ENCODE measurements around the gene PML. TPM values are rescaled to one million over a fixed set of nuclear protein-coding genes. Genes with fewer than 3 reads are reported as not detected.

Gene PML
- total RNA-seq (2022; extraction: Qiagen RNA extraction; ENCODE audit: low read depth) = 10.4 to 16.4 TPM (median 14.7 TPM) in 5 replicates

GRCh38 chr15:73994413-73994883 is at the start of gene PML:
Gene PML (plus strand): TSS chr15:73994716. CDS start chr15:73994813, 97 bp downstream.

GRCh38 chr15:73991726-73992593 is 2.6 kb upstream of the PML start, which contains the start of gene STOML1:
Gene STOML1 (minus strand): TSS chr15:73992295. CDS start chr15:73992223, 72 bp downstream.

DNA sequence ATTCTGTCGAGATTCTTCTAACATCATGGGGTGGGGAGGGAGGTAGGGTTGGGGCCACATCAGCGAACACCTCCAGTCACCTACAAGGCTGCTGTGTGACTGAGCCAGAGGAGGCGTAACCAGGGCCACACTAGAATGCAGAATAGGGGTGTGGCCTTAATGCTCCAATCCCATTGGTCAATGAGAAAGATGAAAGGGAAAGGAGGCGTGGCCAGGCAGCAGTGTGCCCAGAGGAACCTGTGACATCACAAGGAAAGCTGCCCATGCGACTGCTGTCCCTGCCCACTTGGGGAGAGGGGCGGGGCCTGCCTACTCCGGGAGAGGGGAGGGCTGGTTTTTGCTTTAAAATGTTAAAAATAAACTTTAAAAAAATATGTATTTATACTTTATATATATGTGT is 87.9 kb downstream of the PML start, which contains the start of gene GOLGA6A:
TSS of gene GOLGA6A (minus strand) at position 101 of the 400 bp plus-strand sequence. CDS start at position 60, 41 bp downstream.

Other genes starting within 250 kb of the PML start
- 0.61 to 2.2 TPM (median 1.6 TPM) in 5 replicates for gene INSYN1, start 241.4 kb upstream of the PML start, total RNA-seq (2022; extraction: Qiagen RNA extraction; ENCODE audit: low read depth)
- gene TBC1D21, start 121.2 kb upstream of the PML start, total RNA-seq (2022; extraction: Qiagen RNA extraction; ENCODE audit: low read depth) = not detected in 5 replicates
- gene LOXL1, start 68.3 kb upstream of the PML start, total RNA-seq (2022; extraction: Qiagen RNA extraction; ENCODE audit: low read depth) = 0.34 to 1.7 TPM (median 0.55 TPM) in 5 replicates
- gene STOML1, start 2.4 kb upstream of the PML start, total RNA-seq (2022; extraction: Qiagen RNA extraction; ENCODE audit: low read depth) = 7.5 to 13.3 TPM (median 11.3 TPM) in 5 replicates
- gene GOLGA6A, start 87.8 kb downstream of the PML start, total RNA-seq (2022; extraction: Qiagen RNA extraction; ENCODE audit: low read depth) = 0.06 TPM in 1 of 5 replicates, not detected in the others
- gene ISLR2, start 135.9 kb downstream of the PML start, total RNA-seq (2022; extraction: Qiagen RNA extraction; ENCODE audit: low read depth) = 0.07 to 0.26 TPM (median 0.21 TPM) in 5 replicates
- 0.24 to 0.41 TPM (median 0.33 TPM) in 4 of 5 replicates, not detected in the other for gene ISLR, start 179.0 kb downstream of the PML start, total RNA-seq (2022; extraction: Qiagen RNA extraction; ENCODE audit: low read depth)
- gene STRA6, start 208.1 kb downstream of the PML start, total RNA-seq (2022; extraction: Qiagen RNA extraction; ENCODE audit: low read depth) = 39.9 to 95.5 TPM (median 71.4 TPM) in 5 replicates
- gene CCDC33, start 241.6 kb downstream of the PML start, total RNA-seq (2022; extraction: Qiagen RNA extraction; ENCODE audit: low read depth) = 5.7 to 8.6 TPM (median 7.2 TPM) in 5 replicates